Activated T-cell treated with anti-CD3 and anti-CD28 coated beads, Interleukin-2, amount 50 U/mL, for 4 hours (primary cell): ENCODE measurements around the gene GPR132. TPM values are rescaled to one million over a fixed set of nuclear protein-coding genes. Genes with fewer than 3 reads are reported as not detected.

Source experiments
- ATAC-seq, 2 donors: fragments of 200-7000 bp; cut with Tn5 transposase; one replicate each; pipeline ENCODE4 v1.10.0; 2021
- DNase-seq: peaks from one replicate; pipeline ENCODE4 v3.0.0-alpha.2; 2020
- H3K27me3 Mint-ChIP-seq: one replicate; pipeline ENCODE4 v1.8.0; 2021; ENCODE audit warnings: low read depth, mixed read lengths
- H3K36me3 Mint-ChIP-seq: one replicate; pipeline ENCODE4 v1.8.0; 2022; ENCODE audit warnings: mixed read lengths; ENCODE audit not compliant: insufficient read depth
- H3K4me1 Mint-ChIP-seq: one replicate; pipeline ENCODE4 v1.8.0; 2021; ENCODE audit warnings: low read depth, mixed read lengths
- H3K4me3 Mint-ChIP-seq: one replicate; pipeline ENCODE4 v1.8.0; 2021; ENCODE audit warnings: mild to moderate bottlenecking, moderate library complexity, mixed read lengths
- H3K9me3 Mint-ChIP-seq: one replicate; pipeline ENCODE4 v1.8.0; 2021; ENCODE audit warnings: mixed read lengths
- total RNA-seq, 3 donors: library from RNA; stranded (reverse); gene quantifications; one replicate each; pipeline ENCODE4 v1.2.1, GENCODE V29; 2021

Gene GPR132
- total RNA-seq, 3 donors from 2014 or later = 14.6 to 18.4 (median 16.8) TPM

DNA sequence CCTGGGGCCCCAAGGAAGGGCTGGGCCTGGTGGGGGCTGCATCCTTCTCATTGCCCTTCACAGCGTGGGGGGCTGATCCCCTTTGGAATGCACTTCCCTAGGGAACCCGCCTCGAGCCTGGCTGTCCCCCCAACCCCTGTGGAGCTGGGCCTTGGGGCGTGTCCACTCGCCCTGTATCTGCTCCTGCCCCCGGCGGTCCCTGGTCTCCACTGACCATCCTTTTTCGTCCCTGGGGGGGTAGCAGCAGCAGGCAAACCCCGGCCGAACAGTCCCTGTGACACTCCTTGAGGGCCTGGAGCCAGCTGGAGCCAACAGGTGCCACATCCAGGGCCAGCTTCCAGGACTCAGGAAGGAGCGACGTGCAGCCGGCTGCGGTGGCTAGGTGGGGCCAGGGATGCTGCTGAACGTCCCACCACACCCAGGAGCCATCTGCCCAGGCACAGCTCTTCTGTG lies 9.4 kb upstream of the GPR132 start:
- DNase-seq (no peak), ATAC-seq (no peak)
- H3K27me3 Mint-ChIP-seq = no peaks in the 10 kb centered on the region
- no peaks in the 10 kb centered on the region for H3K9me3 Mint-ChIP-seq
- H3K36me3 Mint-ChIP-seq = no peaks in the 10 kb centered on the region
- H3K4me3 Mint-ChIP-seq = no peak overlapping the region
- H3K4me1 Mint-ChIP-seq = peaks cover 45% of the 10 kb centered on the region

DNA sequence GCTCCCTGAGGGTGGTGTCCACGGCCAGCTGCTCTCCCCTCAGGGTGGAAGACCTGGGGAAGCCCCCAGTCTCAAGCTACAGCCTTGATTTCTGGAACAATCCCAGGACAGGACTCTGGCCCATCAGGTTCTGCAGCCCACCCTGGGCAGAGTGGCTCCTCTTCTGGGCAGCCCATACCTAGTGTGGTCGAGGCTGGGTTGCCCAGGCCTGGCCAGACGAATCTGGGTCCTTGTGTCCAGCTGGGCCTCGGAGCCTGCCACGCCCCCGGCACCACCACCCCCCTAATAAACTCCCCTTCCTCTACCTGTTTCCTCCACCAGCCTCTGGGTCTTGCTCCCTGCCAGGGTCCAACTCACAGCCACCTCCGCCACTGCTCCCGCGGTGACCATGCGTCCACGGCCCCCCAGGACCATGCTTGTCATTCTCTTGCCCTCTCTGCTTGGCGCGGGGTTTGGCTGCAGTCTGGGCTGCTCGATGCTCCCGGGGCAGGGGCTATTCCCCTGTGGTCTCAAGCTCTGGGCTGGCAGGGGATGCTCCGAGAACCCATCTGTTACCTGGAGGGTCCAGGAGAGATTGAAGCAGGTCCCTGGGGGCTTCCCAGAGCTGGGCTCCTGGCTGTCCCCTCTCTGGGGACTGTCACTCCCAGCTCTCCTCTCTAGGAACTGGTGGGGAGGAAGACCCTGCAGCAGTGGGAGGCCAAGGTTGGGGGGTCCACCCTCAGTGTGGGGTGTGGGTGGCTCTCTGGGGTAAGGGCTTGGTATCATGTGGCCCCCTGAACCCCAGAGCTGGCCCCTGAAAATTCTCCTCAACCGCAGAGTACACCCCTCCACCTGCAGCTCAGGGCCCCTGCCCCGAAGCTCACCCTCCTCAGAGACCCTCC lies 8.7 kb upstream of the GPR132 start:
- ATAC-seq = no peak
- no peak overlapping the region for H3K4me3 Mint-ChIP-seq
- H3K27me3 Mint-ChIP-seq = no peaks in the 10 kb centered on the region
- peaks cover 50% of the 10 kb centered on the region for H3K4me1 Mint-ChIP-seq
- H3K36me3 Mint-ChIP-seq = no peaks in the 10 kb centered on the region
- DNase-seq = no peak
- H3K9me3 Mint-ChIP-seq = no peaks in the 10 kb centered on the region

DNA sequence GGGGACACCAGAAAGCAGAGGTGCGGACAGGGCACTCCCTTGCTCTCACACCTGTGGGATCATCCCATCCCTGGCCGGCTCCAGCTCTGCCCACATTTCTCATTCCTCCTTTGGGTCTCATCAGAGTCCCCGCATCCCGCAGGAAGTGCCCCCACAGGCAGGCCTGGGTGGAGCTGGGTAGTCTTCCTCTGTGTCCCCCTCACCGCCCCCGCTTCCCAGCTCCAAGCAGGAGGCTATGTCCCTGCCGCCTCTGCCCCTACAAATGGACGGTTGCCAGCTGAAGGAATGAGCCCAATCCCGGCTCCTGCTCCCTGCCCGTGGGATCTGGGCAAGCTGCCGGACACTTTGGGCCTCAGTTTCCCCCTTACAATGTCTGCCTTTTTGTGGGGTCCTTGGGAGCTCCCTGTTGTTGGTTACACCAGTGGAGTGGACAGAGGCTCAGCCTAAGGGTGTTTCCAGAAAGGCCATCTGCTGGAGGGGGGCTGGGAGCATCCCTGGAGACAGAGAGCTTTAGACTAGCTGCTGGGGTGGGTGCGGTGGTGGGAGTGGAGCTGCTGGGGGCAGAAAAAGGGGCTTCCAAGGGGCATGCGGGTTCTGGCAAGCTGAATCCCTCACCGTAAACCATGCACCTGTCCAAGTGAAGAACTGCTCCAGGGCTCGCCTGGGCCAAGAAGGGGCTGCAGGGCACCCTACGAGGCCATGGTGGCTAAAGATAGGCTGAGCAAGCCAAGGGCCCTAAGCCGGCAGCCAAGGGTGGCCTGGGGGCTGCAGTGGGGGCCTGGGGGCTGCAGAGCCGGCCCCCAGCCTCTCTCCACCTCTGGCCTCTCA lies 7.9 kb upstream of the GPR132 start:
- Mint-ChIP-seq H3K4me3 (no peak overlapping the region), H3K27me3 (no peaks in the 10 kb centered on the region), H3K36me3 (no peaks in the 10 kb centered on the region), H3K9me3 (no peaks in the 10 kb centered on the region), H3K4me1 (peaks cover 55% of the 10 kb centered on the region)
- ATAC-seq = no peak
- DNase-seq = no peak

DNA sequence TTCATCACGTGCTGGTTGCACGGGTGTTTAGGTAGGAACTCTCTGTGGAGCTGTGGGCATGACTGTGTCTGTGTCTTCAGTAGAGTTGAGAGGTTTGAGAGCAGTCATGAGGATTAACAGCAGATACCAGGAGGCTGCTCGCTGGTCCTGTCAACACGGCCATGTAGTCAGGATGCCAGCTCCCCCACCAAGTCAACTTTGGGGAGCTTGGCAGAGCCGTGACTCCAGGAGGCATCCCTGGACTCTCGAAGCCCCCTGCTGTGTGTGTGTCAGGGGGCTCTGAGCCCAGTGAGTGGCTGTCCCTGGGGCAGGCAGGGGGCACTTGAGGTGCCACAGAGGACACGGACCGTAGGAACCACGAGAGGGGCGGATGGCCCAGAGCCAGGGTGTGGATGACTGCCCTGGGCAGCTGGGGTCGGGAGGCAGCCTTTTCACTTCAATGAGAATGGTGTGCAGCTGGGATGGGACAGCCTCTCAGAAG lies 7.2 kb upstream of the GPR132 start:
- ATAC-seq (no peak), DNase-seq (no peak)
- Mint-ChIP-seq H3K36me3 (no peaks in the 10 kb centered on the region), H3K9me3 (no peaks in the 10 kb centered on the region), H3K4me3 (no peak overlapping the region), H3K4me1 (peaks cover 53% of the 10 kb centered on the region), H3K27me3 (no peaks in the 10 kb centered on the region)

DNA sequence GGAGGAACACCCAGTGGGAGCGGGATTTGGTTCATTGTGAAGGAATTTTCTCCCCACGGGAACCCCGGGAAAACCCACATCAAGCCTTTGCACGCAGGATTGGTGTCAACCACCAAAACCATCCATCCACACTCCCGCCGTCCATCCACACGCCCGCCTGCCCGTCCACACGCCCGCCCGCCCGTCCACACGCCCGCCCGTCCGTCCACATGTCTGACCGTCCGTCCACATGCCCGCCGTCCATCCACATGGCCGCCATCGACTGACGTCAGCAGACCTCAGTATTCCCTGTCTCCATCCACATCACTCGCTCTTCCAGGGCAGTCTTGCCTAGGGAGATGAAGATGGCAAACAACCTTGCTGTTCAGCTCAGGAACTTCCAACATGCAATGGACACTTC lies 6.7 kb upstream of the GPR132 start:
- no peaks in the 10 kb centered on the region for H3K27me3 Mint-ChIP-seq
- ATAC-seq (no peak), DNase-seq (no peak)
- no peak overlapping the region for H3K4me3 Mint-ChIP-seq
- H3K4me1 Mint-ChIP-seq = peaks cover 53% of the 10 kb centered on the region
- H3K36me3 Mint-ChIP-seq = no peaks in the 10 kb centered on the region
- H3K9me3 Mint-ChIP-seq = no peaks in the 10 kb centered on the region

DNA sequence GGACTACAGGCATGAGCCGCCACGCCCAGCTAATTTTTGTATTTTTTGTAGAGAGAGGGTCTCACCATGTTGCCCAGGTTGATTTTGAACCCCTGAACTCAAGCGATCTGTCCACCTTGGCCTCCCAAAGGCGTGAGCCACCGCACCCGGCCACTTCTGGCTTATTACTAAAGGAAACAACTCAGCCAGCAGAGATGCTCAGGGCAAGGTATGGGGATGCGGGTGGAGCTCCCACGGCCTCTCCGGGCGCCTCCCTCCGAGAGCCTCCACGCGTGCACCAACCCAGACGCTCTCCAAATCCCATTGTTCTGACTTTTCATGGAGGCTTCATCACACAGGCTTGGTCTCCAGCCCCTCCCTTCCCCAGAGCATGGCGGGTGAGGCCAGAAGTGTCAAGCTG lies 6.1 kb upstream of the GPR132 start:
- no peaks in the 10 kb centered on the region for H3K36me3 Mint-ChIP-seq
- no peak for ATAC-seq
- H3K4me1 Mint-ChIP-seq = peaks cover 54% of the 10 kb centered on the region
- DNase-seq = no peak
- no peaks in the 10 kb centered on the region for H3K27me3 Mint-ChIP-seq
- no peaks in the 10 kb centered on the region for H3K9me3 Mint-ChIP-seq
- H3K4me3 Mint-ChIP-seq = no peak overlapping the region

DNA sequence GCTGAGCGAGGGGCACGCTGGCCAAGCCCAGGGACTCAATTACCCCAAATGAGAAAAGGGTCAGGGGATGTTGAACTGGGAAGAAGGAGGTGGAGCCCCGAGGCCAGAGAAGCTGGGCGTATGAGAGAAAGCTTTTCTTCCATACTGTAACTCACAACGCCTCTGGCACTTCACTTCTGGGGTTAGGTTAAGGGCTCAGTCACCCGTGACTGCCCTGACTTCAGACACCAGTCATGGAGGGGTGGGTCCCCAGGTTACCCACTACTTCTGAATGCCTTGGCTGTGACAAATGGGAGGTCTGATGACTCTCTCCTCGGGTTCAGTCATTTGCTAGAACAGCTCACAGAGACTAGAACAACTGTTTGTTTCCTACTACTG lies 5.5 kb upstream of the GPR132 start:
- no peak for DNase-seq
- Mint-ChIP-seq H3K4me1 (peaks cover 57% of the 10 kb centered on the region), H3K27me3 (no peaks in the 10 kb centered on the region), H3K36me3 (no peaks in the 10 kb centered on the region), H3K9me3 (no peaks in the 10 kb centered on the region), H3K4me3 (no peak overlapping the region)
- ATAC-seq = peak; percentile 58 to 64

DNA sequence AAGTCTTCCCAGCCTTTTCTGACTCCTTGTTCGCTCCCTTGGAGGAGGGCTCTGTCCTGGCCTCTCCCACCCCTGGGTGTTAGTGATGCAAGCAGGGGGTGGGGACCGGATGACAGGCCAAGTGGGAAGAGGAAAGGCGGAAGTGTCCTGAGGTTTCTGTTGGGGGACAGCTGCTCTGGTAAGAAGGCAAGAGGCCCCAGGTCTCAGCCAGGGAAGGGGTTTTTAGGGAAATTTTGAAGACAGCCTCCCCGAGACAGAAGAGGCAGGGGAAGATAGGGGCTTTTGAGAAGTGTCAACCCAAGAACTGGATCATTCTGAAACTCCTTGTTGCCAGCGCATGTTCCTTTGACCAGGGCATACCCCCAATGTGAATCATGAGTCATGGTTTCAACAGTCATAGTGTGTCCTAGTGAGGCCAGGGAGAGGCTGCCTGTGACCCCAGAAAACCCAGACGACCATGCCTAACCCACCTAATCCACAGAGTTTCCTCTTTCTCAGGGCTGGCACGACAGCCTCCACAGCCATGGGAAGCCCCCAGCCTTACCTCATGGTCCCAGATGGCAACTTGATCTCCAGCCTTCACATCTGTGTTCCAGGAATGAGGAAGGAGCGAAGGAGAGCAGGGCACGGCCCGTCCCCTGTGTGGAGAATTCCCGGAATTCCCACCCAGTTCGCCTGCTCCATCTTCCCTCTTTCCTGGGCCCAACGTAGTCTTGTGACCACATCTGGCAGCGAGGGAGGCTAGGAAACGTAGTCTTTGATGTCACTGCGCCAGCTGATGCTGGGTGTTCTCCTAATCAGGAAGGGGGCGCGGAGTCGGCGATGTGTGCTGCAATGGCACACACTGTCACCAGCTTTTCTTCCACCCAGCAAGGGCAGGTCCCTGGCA lies 4.9 kb upstream of the GPR132 start:
- peak overlapping the region; percentile 25 for H3K4me3 Mint-ChIP-seq
- peaks cover 58% of the 10 kb centered on the region for H3K4me1 Mint-ChIP-seq

DNA sequence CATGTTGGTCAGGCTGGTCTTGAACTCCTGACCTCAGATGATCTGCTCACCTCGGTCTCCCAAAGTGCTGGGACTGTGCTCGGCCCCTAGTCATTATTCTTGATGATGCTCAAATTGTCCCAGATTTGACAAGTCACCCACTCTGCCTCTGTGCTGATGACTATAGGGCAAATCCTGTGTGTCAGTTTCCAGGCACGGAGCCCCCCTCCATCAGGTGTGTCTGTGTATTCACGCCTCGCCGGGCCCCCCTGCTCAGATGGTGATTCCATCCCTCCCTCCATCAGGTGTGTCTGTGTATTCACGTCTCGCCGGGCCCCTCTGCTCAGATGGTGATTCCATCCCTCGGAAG lies 4.3 kb upstream of the GPR132 start:
- peaks cover 62% of the 10 kb centered on the region for H3K4me1 Mint-ChIP-seq
- DNase-seq (no peak), ATAC-seq (no peak)
- H3K9me3 Mint-ChIP-seq = no peaks in the 10 kb centered on the region
- H3K27me3 Mint-ChIP-seq = no peaks in the 10 kb centered on the region
- H3K36me3 Mint-ChIP-seq = peaks cover under 1% of the 10 kb centered on the region
- H3K4me3 Mint-ChIP-seq = peak overlapping the region; percentile 25

More for the DNA sequence above, 4.9 kb upstream of the GPR132 start:
- Mint-ChIP-seq H3K27me3 (no peaks in the 10 kb centered on the region), H3K9me3 (no peaks in the 10 kb centered on the region), H3K36me3 (no peaks in the 10 kb centered on the region)
- ATAC-seq (peak; percentile 47 to 49), DNase-seq (no peak)

DNA sequence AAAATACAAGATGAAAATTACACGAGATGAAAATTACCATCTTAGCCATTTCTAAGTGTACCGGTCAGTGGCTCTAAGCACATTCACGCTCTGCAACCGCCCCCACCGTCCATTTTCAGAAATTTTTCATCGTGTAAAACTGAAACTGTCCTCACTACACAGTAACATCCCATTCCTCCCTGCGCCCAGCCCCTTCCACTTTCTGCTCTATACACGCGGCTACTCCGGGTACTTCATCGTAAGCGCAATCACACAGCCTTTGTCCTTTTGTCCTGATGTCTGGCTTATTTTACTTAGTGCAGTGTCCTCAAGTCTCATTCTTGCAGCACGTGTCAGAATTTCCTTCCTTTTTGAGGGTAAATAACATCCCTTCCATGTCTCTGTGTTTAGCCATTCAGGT lies 3.6 kb upstream of the GPR132 start:
- no peaks in the 10 kb centered on the region for H3K9me3 Mint-ChIP-seq
- H3K4me3 Mint-ChIP-seq = no peak overlapping the region
- peaks cover 69% of the 10 kb centered on the region for H3K4me1 Mint-ChIP-seq
- no peaks in the 10 kb centered on the region for H3K27me3 Mint-ChIP-seq
- DNase-seq (no peak), ATAC-seq (no peak)
- H3K36me3 Mint-ChIP-seq = peaks cover 1% of the 10 kb centered on the region

DNA sequence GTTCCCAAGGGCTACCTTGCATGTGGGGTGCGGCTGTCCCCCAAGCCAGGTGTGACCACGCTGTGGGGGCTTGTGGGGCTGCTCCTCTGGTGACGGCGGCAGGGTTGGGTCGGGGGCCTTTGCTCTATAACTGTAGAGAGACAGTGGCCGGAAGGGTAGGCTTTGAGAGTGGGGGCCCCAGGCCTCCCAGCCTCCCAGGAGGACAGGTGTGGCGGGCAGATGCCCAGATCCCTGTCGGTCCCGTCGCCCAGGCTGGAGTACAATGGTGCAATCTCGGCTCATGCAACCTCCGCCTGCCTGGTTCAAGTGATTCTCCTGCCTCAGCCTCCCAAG lies 2.7 kb upstream of the GPR132 start:
- H3K9me3 Mint-ChIP-seq = no peaks in the 10 kb centered on the region
- peaks cover 75% of the 10 kb centered on the region for H3K4me1 Mint-ChIP-seq
- H3K27me3 Mint-ChIP-seq = no peaks in the 10 kb centered on the region
- H3K36me3 Mint-ChIP-seq = peaks cover 1% of the 10 kb centered on the region
- ATAC-seq = no peak
- no peak overlapping the region for H3K4me3 Mint-ChIP-seq
- no peak for DNase-seq

DNA sequence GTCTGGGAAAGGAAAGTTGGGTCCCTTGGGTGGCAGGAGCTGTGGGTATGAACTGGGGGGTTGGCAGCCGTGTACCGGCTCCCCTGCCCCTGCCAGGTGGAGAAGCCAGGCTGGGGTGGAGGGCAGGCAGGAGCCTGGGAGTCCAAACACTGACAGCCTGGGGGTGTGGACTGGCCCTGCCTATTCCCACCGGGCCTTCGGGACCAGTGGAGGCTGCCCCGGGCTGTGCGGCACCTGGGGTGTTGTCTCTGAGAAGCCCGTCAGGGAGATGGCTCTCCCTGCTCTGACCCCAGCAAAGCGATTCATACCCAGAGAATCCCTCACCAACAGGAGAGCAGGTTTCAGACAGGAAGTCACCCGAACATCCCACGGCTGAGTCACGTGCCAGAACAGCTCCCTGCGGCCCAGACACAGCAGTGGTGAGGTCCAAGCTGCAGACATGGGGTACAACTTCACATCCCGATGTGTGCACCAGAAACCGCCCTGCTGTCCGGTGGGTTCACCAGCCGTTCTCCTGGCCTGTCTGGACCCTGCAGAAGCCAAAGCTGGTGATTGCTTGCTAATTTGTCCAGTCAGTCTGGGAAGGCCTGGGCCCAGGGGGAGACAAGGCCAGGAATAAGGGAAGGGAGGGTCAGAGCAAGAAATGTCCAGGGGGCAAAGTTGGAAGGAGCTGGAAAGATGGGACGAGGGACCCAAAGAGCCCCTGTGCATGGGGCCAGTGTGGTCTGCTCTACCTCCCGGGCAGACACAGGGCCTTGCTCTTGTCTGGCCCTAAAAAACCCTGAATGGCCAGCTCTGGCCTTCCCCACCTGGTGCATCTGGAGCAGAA lies 2.1 kb upstream of the GPR132 start:
- DNase-seq = peak; percentile 58
- Mint-ChIP-seq H3K4me1 (peaks cover 78% of the 10 kb centered on the region), H3K27me3 (no peaks in the 10 kb centered on the region), H3K36me3 (peaks cover 1% of the 10 kb centered on the region), H3K9me3 (no peaks in the 10 kb centered on the region), H3K4me3 (peak overlapping the region; percentile 73)
- ATAC-seq = peak; percentile 22 to 42

DNA sequence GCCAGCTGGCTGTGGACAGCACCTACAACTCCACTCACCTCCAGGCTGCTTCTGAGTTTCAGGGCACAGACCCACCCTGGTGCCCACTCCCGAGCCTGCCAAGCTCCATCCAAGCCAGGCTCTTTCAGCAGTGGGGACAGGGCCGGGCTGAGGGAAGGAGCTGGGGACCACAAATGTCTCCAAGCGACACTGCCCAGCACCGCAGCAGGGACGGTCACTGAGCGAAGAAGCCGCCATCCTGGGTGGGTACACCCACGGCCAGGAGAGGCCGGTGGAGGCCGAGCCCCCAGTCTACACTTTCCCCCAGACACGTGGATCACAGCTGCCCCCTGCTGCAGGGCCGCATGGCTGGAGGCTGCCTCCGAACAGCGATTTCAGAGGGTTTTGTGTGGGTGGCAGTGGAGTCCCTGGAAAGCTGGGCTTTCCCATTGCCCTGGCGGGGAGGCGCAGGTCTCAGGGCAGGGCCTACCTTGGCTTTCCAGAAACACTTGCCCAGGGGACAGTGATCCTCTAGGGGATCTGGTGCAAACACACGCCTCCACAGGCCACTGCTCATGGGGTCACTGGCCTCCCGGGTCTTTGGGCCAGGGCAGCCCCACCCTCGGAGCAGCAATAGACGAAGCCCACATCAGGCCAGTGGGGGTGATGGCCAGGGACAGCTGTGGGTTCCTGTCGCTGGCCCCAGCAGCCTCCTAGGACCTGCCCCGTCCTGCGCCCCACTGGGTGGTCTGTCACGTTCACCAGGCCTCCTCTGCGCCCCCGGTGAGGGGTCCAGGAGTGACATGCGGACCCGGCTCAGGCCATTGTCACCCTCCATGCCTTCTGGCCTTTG lies 1.2 kb upstream of the GPR132 start:
- Mint-ChIP-seq H3K4me3 (peak overlapping the region; percentile 86), H3K9me3 (no peaks in the 10 kb centered on the region), H3K27me3 (no peaks in the 10 kb centered on the region), H3K36me3 (peaks cover 3% of the 10 kb centered on the region), H3K4me1 (peaks cover 81% of the 10 kb centered on the region)
- DNase-seq (no peak), ATAC-seq (no peak)
